ENCODE results near the gene VEGFA.

GRCh38 chr6:43741829-43742228 lies 28.2 kb upstream of the VEGFA start:
- TF ChIP-seq POLR2AphosphoS5 (IDR thresholded peaks at IDR 0.05; ENCODE audit: borderline replicate concordance, low read depth, low read length) (no peak), EZH2 (IDR thresholded peaks at IDR 0.05) (no peak)

Measured in SK-N-MC (cell line).